GM19455 (cell line): ENCODE results near the gene ANKRD36B.
"Not testable (repeated sequence)": the region's sequence is repeated elsewhere in the genome, so short reads cannot be mapped to it uniquely, and the experiment has no call there.

Experiments used
- ATAC-seq: cut with Tn5 transposase; IDR thresholded peaks from one replicate; pipeline ENCODE4 v1.9.1; 2021; ENCODE audit not compliant: unreplicated experiment

ANKRD36B gene

GRCh38 chr2:97589598-97590510 lies at the start of gene ANKRD36B:
Gene ANKRD36B (minus strand): TSS chr2:97589877. CDS start chr2:97589685, 192 bp downstream.
- ATAC-seq, result peak; percentile 75

GRCh38 chr2:97626049-97626430 lies 36.4 kb upstream of the ANKRD36B start:
- ATAC-seq, result not testable (repeated sequence)

- ATAC-seq, result not testable (repeated sequence)
Observed at GRCh38 chr2:97625354-97626048, 35.8 kb upstream of the ANKRD36B start.

- not testable (repeated sequence) for ATAC-seq
Observed at GRCh38 chr2:97622976-97623375, 33.3 kb upstream of the ANKRD36B start.

GRCh38 chr2:97620492-97620891 lies 30.8 kb upstream of the ANKRD36B start:
- not testable (repeated sequence) for ATAC-seq

GRCh38 chr2:97618939-97619827 lies 29.5 kb upstream of the ANKRD36B start:
- ATAC-seq, result not testable (repeated sequence)

GRCh38 chr2:97617911-97618310 lies 28.2 kb upstream of the ANKRD36B start:
- ATAC-seq, result no peak

- ATAC-seq, result not testable (repeated sequence)
Observed at GRCh38 chr2:97615746-97616145, 26.1 kb upstream of the ANKRD36B start.

- ATAC-seq, result not testable (repeated sequence)
Observed at GRCh38 chr2:97611895-97612294, 22.2 kb upstream of the ANKRD36B start.

- ATAC-seq, result not testable (repeated sequence)
Observed at GRCh38 chr2:97608745-97609144, 19.1 kb upstream of the ANKRD36B start.

GRCh38 chr2:97605524-97606339 lies 16.1 kb upstream of the ANKRD36B start:
- ATAC-seq, result not testable (repeated sequence)

- ATAC-seq, result not testable (repeated sequence)
Observed at GRCh38 chr2:97605109-97605508, 15.4 kb upstream of the ANKRD36B start.

GRCh38 chr2:97601537-97601936 lies 11.9 kb upstream of the ANKRD36B start:
- ATAC-seq, result not testable (repeated sequence)

GRCh38 chr2:97596180-97596579 lies 6.5 kb upstream of the ANKRD36B start:
- ATAC-seq, result not testable (repeated sequence)

GRCh38 chr2:97593520-97593919 lies 3.8 kb upstream of the ANKRD36B start:
- ATAC-seq, result not testable (repeated sequence)

- peak; percentile 52 for ATAC-seq
Observed at GRCh38 chr2:97590515-97591394, 1.1 kb upstream of the ANKRD36B start.

- ATAC-seq, result not testable (repeated sequence)
Observed at GRCh38 chr2:97589257-97589597, 450 bp downstream of the ANKRD36B start.

- not testable (repeated sequence) for ATAC-seq
Observed at GRCh38 chr2:97565674-97566073, 24.0 kb downstream of the ANKRD36B start.

GRCh38 chr2:97552406-97552805 lies 37.3 kb downstream of the ANKRD36B start:
- ATAC-seq, result not testable (repeated sequence)
